ENCODE data around the gene TTLL8. TPM values are rescaled to one million over a fixed set of nuclear protein-coding genes. Genes with fewer than 3 reads are reported as not detected.

TTLL8 gene
- total RNA-seq, 1 experiment from 2014 or later = not detected

DNA sequence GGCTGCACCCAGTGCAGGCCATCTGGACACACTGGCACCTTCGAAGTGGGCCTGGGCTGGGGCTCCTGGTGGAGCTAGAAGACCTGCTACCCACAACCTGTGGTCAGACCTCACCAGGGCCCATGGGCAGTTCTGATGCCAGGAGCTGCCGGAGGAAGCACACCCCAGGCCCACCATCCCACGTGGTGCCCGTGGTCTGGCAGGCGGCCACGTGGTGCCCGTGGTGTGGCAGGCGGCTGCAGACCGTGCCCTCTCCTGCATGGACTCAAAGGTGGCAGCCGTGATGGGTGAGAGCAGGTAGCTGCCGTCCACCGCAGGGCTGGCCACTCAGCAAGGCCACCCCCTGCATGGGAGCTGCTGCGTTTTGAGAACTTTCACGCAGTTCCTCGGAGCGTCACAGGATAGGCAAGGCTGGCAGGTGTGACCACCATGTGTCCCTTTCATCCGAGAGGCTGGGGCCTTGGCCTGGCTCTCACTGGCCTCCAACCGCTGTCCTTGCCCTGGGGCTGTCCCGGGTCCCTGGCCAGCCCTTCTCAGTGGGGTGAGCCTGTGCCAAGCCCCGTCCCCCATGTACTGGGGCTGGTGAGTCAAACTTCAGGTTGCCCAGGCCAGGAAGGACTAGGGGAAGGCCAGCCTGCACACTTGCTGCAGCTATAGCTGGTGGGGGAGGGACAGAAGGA, 41.6 kb downstream of the TTLL8 start:
- DNase-seq (ENCODE audit: low read depth, low spot score) = no peak

DNA sequence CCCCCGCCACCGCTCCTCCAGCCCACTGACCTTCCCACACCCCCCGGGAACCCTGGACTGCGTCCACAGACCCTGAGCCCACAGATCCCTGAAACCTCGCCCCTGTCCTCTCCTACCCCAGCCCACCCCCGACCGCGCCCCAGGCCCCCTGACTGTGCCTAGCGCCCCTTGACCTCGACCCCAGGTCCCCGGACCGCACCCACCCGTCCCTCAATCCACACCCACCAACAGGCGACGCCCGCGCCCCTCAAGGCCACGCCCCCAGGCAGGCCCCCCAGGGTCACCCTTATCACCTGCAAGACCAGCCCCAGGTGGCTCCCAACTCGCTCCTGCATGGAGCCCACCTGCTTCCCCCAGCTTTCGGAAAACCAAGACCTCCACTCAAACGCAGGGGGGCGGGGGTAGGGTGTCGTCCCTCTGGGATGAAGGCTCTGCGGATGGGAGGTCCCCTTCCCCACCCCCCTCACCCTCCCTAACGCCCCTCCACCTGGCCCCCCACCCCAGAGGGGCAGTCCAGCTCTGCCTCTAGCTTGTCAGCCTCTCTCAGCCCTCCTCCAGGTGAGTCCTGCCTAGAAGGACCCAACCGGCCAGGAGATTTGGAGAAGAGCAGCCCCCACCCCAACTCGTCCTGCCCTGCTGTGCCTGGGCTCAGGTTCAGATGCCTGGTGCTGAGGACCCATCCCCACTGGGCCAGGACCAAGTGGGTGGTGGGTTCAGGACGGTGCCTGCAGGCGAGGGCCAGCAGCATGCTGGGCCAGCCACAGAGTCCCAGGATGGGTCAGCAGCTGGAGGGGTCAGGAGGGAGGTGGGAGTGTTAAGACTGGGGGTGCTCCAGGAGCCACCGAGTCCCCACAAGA, 42.4 kb downstream of the TTLL8 start:
- in situ Hi-C loops (cut with HindIII; ENCODE audit: low pct_unique_long_range_greater_than_20kb, low sequenced_read_pairs) = no loop called here
- DNase-seq (ENCODE audit: low read depth, low spot score) = no peak

More for the DNA sequence above, 41.6 kb downstream of the TTLL8 start:
- in situ Hi-C loops (cut with HindIII; ENCODE audit: low pct_unique_long_range_greater_than_20kb, low sequenced_read_pairs) = no loop called here

DNA sequence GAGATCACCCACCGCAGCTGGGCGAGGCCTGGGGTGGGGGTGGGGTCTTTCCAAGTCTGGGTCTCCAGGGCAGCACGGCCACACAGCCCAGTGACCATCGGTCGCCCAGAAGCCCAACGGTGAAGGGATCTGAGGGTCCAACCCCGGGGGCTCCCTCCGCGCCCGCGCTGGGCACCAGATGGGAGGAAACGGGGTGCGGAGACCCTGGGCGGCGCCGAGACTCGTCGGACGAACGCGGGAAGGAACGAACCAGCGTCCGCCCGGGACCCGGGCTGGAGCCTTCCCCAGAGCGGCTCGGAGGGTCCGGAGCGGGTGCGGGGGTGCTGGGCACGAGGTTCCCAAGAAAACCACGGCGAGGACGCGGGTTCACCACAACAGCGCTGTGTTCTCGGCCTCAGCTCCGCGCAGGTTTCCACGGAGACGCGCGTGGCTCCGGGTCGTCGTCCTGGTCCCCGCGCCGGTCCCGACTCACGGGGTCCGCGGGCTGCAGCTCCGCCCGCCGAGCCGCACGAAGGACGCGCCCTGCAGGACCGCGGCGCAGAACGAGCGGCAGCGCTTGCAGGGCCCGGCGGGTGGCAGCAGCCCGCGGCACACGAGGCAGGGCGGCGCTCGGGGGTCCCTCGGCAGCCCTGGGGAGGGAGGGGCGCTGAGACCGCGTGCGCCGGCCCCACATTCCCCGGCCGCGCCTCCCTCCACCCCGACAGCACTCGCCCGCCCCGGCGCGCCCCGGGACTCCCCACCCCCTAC, 43.3 kb downstream of the TTLL8 start:
- DNase-seq (ENCODE audit: low read depth, low spot score) = no peak
- in situ Hi-C loops (cut with HindIII; ENCODE audit: low pct_unique_long_range_greater_than_20kb, low sequenced_read_pairs) = no loop called here

DNA sequence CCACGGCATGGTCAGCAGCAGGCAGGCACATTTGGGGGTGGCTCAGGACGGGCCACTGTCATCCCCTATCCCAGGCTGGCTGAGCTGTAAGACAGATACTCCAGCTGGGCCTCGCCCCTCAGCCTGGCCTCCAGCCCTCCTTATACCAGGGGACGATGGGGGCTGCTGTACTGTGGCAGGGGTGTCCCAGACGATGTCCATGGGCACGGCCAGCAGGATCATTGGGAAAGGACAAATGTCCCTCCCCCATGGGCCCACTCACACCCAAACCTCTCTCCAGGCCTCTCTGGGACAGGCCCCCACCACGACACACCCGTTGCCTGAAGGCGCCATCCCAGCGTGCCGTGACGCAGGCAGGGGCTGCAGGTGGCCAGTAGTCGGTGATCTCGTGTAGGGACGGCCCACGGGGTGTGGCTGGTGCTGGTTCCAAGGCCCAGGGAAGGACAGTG, 44.0 kb downstream of the TTLL8 start:
- in situ Hi-C loops (cut with HindIII; ENCODE audit: low pct_unique_long_range_greater_than_20kb, low sequenced_read_pairs) = no loop called here
- DNase-seq (ENCODE audit: low read depth, low spot score) = no peak

DNA sequence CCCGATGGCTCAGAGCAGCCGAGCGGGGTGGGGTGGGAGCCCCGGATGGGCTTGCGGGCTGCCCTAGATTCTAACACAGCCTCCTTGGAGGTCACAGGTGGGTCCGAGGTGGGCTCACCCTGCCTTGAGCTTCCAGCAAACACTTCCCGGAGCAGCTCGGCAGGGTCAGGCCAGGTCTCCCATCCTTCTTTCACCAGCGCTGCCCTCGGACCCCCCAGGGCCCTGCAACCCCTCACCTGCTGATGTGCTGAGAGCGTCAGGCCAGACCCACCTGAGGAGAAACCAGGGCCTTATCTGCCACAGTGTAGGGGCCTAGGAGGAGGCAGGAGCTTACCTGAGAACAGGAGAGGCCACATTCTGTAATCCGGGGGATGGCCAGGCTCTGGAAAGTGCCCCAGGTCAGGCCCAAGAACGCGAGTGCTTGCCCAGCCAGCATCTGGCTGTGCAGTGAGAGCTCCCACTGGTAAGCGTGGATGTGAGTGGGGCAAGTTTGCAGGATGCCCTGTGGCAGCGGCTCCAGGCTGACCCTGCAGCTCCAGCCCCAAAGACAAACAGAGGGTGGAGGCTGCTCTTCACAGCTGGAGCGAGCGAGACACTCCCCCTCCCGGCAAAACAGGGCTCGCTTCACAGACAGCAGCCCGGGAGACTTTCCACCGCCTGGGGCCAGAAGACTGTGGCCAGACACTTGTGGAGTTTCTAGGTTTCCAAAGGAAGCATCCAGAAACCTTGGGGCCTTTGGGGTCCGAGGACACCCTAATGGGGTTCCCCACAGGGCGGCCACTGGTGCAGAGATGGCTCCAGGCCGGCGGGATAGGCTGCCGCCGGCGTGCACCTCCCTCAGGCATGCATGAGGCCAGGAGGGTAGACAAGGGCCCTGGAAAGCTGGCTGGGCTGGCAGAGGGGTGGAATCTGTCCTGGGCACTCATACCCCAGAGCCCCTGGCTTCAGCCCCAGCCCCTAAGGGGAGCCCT, 45.6 kb downstream of the TTLL8 start, which contains the start of gene IL17REL:
TSS of gene IL17REL (minus strand) at position 555 of the 971 bp plus-strand sequence. CDS start at position 436, 119 bp downstream.
- no peak for DNase-seq (ENCODE audit: low read depth, low spot score)
- in situ Hi-C loops (cut with HindIII; ENCODE audit: low pct_unique_long_range_greater_than_20kb, low sequenced_read_pairs) = no loop called here

DNA sequence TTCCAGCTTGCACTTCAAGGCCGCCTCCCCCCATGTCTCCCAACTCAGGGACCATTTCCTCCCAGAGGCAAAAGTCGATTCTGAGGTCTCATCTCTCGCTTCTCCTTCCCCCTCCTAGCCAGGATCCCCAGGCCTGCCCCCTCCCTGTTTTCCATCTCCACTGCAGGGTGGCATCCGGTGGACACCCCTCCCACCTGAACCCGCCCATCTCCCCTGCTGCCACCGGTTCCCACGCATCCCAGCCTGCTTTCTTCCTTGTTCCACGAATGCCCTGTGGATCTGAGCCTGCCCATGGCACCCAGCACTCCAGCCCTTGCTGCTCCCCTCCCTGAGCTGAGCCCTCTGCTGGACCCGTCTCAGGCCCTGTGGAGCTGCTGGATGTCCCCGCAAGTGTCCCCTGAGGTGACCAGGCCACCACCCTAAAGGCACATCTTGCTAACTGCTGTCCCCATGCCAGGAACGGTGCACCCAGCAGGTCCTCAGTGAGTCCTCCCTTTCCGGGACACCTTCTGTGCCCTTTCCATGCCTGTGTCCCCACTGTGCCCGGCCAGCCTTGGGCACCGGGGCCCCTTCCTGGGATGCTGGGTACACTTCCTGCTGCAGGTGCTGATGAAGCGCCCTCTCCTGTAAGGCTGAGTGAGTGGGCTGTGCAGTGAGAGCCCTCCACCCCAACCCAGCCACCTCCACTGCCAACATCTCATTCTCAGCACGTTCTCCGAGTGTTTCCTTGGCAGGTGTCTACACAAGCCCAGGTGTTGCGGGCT, 46.5 kb downstream of the TTLL8 start:
- no peak for DNase-seq (ENCODE audit: low read depth, low spot score)
- in situ Hi-C loops (cut with HindIII; ENCODE audit: low pct_unique_long_range_greater_than_20kb, low sequenced_read_pairs) = no loop called here

DNA sequence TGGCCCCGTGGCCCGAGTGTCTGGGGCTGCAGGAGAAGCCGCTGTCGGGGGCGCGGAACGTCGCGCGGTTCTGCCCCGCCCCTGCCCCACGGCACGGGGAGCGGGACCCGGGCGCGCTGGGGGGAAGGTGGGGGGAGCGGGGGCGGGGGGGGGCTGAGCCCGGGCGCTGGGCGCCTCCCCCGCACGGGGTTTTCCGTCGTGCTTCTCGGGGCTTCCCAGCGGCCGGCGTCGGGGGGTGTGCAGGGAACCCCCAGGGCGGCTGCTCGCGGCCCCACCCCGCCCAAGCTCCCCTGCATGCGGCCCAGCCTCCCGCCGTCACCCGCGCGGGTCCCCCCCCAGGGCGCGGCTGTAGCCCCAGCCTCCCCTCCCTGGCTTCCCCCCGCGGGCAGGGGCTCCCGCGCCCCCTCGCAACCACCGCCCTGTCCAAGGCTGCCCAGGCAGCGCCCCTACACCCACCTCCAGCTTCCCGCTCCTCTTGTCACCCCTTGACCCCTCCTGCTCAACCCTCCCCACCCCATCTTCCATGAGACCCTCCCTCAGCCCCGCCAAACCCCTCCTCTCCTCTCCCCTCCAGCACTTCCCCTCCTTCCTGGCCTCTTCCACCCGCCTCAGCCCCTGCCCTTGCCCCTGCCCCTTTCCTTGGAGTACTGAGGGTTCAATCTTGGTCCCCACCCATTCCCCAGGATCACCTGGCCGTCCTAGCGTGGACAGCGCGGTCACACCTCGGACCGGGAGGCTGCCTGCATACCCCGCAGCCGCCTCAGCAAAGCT, 47.2 kb downstream of the TTLL8 start:
- in situ Hi-C loops (cut with HindIII; ENCODE audit: low pct_unique_long_range_greater_than_20kb, low sequenced_read_pairs) = no loop called here
- no peak for DNase-seq (ENCODE audit: low read depth, low spot score)

DNA sequence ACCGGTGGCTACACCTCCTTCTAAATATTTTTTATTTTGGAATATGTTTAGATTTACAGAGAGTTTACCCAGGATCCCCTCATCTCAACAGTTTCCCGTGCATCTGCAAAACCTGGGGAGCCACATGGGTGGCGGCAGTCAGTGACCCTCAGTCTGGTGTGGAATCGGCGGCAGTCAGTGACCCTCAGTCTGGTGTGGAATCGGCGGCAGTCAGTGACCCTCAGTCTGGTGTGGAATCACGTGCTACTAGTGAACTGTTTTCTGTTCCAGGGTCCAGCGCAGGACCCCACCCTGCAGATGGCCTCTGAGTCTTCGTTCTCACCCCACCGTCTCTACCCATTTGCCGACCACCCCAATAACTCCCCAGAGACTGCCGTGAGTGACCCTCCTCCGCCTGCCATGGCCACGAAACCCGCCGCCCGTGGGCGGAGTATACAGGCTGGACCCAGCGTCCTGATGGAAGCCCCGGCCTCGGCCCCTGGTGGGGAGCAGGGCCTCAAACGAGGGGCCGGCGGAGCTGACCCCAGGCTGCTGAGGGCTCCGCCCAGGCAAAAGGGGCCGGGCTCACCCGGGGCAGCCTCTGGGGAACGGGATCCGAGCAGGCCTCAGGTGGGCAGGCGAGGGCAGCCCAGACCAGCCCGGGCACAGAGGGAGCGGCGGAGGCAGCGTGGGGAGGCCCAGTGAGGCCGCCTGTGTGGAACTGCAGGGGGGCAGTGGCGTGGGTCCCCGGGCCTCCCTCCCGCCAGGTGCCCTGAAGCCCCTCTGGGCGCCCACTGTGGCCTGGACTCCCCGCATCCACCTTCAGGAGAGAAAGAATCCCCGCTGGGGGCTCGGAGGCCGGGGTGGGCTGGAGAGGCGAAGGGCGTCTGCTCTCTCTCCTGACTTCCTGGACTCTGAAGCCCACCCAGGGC, 48.1 kb downstream of the TTLL8 start:
- in situ Hi-C loops (cut with HindIII; ENCODE audit: low pct_unique_long_range_greater_than_20kb, low sequenced_read_pairs) = no loop called here
- DNase-seq (ENCODE audit: low read depth, low spot score) = no peak

DNA sequence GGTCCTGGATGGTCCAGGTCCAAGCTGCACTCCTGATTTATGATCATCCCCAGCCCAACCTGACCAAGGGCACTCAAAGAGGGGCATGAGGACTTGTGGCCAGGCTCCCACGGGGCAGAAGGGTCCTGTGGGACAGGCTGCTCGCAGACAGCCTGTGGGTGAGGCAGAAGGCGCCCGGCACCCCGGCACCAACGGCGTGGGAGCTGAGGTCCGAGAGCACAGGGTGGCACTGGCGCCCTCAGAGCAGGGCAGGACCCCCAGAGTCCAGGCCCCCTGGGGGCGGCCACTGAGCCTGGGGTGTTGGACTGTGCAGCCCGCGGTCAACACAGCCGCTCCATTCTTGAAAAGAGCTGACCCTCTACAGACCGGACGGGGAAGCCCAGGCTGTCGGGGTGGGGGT, 48.8 kb downstream of the TTLL8 start:
- no peak for DNase-seq (ENCODE audit: low read depth, low spot score)
- in situ Hi-C loops (cut with HindIII; ENCODE audit: low pct_unique_long_range_greater_than_20kb, low sequenced_read_pairs) = no loop called here

DNA sequence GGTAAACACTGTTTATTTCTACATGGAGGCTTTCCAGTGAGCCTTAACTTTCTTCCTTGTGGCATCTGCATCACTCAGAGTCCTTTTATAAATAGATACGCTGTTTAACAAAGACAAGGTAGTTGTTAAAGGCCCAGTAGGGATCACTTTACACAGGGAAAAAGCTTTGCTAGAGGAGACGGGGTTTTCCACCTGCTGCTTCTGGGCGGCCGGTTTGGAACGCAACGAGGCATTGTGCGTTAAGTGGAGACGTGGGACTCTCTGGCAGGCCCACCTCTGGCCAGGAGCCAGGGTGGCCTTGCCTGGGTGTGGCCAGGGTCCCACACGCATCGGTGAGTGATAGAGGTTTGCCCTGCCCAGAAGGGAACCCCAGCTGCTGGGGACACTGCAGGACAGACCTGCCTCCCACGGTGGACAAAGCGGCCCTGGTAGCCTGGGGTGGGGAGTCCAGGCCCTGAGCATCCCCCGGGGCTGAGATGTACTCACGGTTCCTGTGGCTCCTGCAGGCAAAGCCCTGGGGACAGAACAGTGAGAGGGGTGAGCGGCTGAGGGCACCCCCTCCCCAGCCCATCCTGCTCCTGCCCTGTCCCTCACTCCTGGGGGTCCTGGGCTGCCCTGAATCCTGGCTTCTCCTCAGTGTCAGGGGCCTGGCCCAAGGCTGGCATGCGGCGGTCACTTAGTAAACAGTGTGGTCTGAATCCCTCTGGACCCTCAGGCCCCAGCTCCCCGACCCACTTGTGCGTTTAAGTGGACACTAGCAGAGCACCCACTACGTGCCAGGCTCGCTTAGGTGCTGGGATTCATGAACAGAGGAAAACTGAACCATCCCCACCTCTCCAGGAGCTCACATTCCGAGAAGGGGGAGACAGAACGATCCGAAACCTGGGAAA, 49.7 kb downstream of the TTLL8 start:
- no peak for DNase-seq (ENCODE audit: low read depth, low spot score)
- in situ Hi-C loops (cut with HindIII; ENCODE audit: low pct_unique_long_range_greater_than_20kb, low sequenced_read_pairs) = no loop called here

DNA sequence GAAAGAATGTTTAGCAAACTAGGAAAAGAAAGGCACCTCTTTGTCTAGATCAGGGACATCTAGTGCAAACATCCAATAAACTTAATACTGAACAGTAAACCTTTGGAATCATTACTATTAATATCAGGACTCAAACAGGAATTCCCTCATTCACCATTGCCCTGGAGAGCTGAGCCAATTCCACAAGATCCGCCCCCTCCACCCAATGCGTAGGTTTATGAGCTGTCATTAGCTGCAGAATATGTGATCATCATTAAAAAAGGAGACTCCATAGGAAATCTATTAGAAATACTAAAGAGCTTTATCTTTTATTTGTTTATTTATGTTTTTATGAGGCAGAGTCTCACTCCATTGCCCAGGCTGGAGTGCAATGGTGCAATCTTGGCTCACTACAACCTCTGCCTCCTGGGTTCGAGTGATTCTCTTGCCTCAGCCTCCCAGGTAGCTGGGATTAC, 51.0 kb downstream of the TTLL8 start:
- in situ Hi-C loops (cut with HindIII; ENCODE audit: low pct_unique_long_range_greater_than_20kb, low sequenced_read_pairs) = no loop called here
- no peak for DNase-seq (ENCODE audit: low read depth, low spot score)

DNA sequence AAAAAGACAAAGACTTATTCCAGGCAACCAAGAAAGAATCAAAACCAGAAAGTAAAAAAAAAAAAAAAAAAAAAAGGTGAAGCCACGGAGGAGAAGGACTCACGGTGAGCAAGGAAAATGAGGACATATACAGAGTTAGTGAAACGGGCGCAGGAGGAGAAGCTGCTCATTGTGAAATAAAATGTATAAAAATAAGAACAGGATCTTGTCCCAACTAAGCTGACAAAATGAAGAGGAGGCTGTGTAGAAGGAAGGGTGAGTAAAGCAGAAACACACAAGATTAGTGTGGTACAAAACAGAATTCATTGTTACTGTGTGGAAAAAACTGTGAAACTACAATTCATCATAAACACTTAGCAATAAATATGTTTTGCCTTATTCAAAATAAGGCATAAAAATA, 53.2 kb downstream of the TTLL8 start:
- DNase-seq (ENCODE audit: low read depth, low spot score) = no peak
- in situ Hi-C loops (cut with HindIII; ENCODE audit: low pct_unique_long_range_greater_than_20kb, low sequenced_read_pairs) = no loop called here

DNA sequence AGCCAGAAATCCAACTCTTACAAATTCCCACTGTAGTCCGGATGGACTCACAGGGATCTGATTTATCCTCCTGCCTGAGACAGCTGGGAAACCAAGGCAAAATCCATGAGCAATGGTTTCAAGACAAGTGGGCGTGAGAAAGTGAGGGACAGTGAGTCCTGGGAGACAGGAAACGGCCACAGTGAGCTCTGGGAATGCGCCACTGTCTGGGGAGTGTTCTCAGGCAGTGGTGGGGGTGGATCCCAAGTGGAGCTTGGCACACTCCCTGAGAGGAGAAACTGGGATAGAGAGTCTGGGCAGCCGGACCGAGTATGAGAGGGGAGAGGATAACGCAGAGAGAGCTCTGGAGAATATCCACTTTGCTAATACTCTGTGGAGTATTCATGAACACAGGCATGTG, 55.3 kb downstream of the TTLL8 start:
- no peak for DNase-seq (ENCODE audit: low read depth, low spot score)
- in situ Hi-C loops (cut with HindIII; ENCODE audit: low pct_unique_long_range_greater_than_20kb, low sequenced_read_pairs) = no loop called here

Measured in SK-MEL-5 (cell line).